ENCODE data around the gene ASCC1.

DNA sequence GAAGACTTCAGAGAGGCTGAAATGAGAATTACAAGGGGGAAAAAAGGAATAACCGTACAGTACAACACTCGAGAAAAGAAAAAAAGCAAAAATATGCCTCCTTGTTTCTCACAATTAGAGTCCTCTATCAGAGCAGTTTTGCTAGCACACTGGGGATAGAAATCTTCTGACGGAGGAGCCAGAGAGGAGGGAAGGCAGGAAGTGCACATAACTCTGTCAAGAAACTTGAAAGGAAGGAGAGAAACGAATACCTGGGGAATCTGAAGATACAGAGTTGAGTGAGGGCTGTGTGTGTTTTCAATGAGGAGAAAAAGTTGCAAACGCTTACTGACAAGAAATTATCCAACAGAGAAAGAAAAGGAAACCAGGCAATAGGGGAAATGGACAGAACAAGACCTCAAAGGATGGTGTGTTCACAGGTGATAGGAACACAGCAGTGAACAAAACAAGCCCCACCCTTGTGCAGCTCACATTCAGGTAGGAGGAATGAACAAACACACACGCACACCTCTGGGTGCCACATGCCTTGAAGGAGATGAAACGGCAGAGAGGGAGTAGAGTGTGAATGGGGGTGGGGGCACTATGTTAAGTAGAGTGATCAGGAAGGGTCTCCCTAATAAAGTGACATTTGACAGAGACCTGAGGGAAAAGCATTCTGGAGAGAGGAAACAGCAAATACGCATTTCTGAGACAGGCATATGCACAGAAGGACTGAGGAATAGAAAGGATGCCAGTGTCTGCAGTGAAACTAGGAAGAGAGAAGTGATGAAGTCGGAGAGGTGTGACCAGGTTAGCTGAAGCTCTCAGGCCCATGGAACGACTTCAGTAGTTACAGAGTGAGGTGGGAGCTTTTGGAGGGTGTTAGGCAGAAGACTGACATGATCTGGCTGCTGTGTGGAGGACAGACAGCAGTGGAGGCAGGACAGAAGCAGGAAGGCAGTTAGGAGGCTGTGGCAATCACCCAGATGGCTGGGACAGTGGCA lies 81.0 kb downstream of the ASCC1 start:
- TF ChIP-seq, protein P1, sequence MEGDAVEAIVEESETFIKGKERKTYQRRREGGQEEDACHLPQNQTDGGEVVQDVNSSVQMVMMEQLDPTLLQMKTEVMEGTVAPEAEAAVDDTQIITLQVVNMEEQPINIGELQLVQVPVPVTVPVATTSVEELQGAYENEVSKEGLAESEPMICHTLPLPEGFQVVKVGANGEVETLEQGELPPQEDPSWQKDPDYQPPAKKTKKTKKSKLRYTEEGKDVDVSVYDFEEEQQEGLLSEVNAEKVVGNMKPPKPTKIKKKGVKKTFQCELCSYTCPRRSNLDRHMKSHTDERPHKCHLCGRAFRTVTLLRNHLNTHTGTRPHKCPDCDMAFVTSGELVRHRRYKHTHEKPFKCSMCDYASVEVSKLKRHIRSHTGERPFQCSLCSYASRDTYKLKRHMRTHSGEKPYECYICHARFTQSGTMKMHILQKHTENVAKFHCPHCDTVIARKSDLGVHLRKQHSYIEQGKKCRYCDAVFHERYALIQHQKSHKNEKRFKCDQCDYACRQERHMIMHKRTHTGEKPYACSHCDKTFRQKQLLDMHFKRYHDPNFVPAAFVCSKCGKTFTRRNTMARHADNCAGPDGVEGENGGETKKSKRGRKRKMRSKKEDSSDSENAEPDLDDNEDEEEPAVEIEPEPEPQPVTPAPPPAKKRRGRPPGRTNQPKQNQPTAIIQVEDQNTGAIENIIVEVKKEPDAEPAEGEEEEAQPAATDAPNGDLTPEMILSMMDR (IDR thresholded peaks at IDR 0.05; ENCODE audit: low read length): no peak
- TF ChIP-seq EZH2 (optimal IDR thresholded peaks at IDR 0.05; ENCODE audit: low read depth, low read length): no peak
- TF ChIP-seq EZH2phosphoT487 (IDR thresholded peaks at IDR 0.05; ENCODE audit: low read length): no peak
